Measurements from ENCODE around the gene MYL12A. TPM values are rescaled to one million over a fixed set of nuclear protein-coding genes. Genes with fewer than 3 reads are reported as not detected.

Gene MYL12A
- total RNA-seq, 1 experiment from 2014 or later = 314 TPM

GRCh38 chr18:3305354-3305762 lies 57.8 kb downstream of the MYL12A start:
- Histone ChIP-seq H3K9ac (ENCODE audit: low read length) (no peak overlapping the region), H3K9me2 (ENCODE audit: insufficient read depth) (peaks cover 3% of the 10 kb centered on the region; the same call in 1 of the 2 replicates), H3K4me1 (ENCODE audit: control insufficient read depth in 1 of 2, insufficient read depth in 2 of 2, low read length in 2 of 2) (peaks cover 0 to 14% of the 10 kb centered on the region in 2 experiments; a peak in 2 of 4 replicates), H3K79me2 (ENCODE audit: insufficient read depth, low read length) (no peaks in the 10 kb centered on the region), H2AFZ (ENCODE audit: low read depth, low read length, poor library complexity, severe bottlenecking) (no peak overlapping the region), H3K9me3 (ENCODE audit: control insufficient read depth in 1 of 2, insufficient read depth in 1 of 2, low read depth in 1 of 2, low read length in 2 of 2) (no peaks in the 10 kb centered on the region), H4K20me1 (ENCODE audit: insufficient read depth) (no peaks in the 10 kb centered on the region), H3K4me2 (ENCODE audit: low read length) (no peak overlapping the region), H3K27me3 (ENCODE audit: insufficient read depth, low read length) (no peaks in the 10 kb centered on the region), H3K4me3 (replicated peaks in 1 of 2; ENCODE audit: low read depth in 1 of 2, low read length in 2 of 2) (no peak overlapping the region), H3K36me3 (ENCODE audit: control insufficient read depth in 1 of 2, insufficient read depth in 2 of 2, low read length in 2 of 2) (no peaks in the 10 kb centered on the region), H3K27ac (ENCODE audit: low read depth, low read length) (no peak overlapping the region)
- no TSS peak for BruUV-seq (replicated peaks)
- intact Hi-C loops (cut with micrococcal nuclease) = no loop called here
- DNase-seq (ENCODE audit: low read depth, low spot score) = no peak
- TF ChIP-seq POLR2AphosphoS5 (IDR thresholded peaks at IDR 0.05; ENCODE audit: low read depth, low read length) (no peak), MAX (IDR thresholded peaks at IDR 0.05) (peak; percentile 73), ATF3 (IDR thresholded peaks at IDR 0.05) (no peak), CBX3 (IDR thresholded peaks at IDR 0.05; ENCODE audit: low read depth) (peak; percentile 54; the same call in 1 of the 2 replicates), FOSL1 (IDR thresholded peaks at IDR 0.05; ENCODE audit: low read depth) (peak; percentile 37; the same call in 1 of the 2 replicates)
- ATAC-seq = peak; percentile 67; the same call in 1 of the 2 replicates
- RAD21 ChIA-PET (ENCODE audit: low non-redundant PET in 1 of 2, low total read pairs in 2 of 2, uncharacterized antibody in 2 of 2, unreplicated experiment in 2 of 2) = no interaction called here
- POLR2A ChIA-PET = no interaction called here
- CTCF ChIA-PET = interaction anchor here (1.0 kb wide), 1 partner anchor 8 kb away, joined by 3 read pairs; no protein-coding TSS in a partner anchor

Other genes starting within 250 kb of the MYL12A start
- 10.7 TPM for gene LPIN2, start 234.7 kb upstream of the MYL12A start, total RNA-seq (2021; ENCODE audit: unreplicated experiment)
- 0.52 TPM for gene MYOM1, start 27.8 kb upstream of the MYL12A start, total RNA-seq (2021; ENCODE audit: unreplicated experiment)
- gene MYL12B, start 14.3 kb downstream of the MYL12A start, total RNA-seq (2021; ENCODE audit: unreplicated experiment) = 403 TPM
- 242 TPM for gene TGIF1, start 202.4 kb downstream of the MYL12A start, total RNA-seq (2021; ENCODE audit: unreplicated experiment)

Measured in HCT116 (cell line).